CD4-positive, alpha-beta T cell treated with Interleukin-4 for 4 hours (primary cell): ENCODE data around the gene NEK7.

ENCODE experiments used
- DNase-seq: peaks from one replicate; pipeline ENCODE4 v3.0.0-alpha.2; 2020

The NEK7 gene

GRCh38 chr1:198363625-198364151, 206.9 kb downstream of the NEK7 start:
- no peak for DNase-seq

DNA sequence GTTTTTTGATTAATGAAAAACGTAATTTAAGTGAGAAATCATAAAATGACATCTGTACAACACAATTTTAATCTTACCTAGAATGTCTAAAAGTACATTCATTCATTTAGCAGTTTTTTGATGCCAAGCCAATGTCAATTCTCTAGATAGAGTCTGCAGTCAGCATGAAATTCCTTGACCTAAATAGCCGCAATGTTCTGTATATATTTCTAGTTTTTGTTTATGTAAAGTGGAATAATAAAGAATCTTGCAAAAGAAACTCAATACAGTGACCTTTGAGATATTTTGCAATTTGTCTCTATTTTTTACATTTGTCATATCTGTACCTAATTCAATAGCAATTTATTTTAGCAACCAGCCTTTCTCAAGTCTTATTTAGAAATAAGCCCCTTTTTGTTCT, 207.7 kb downstream of the NEK7 start:
- no peak for DNase-seq

- DNase-seq = no peak
Observed at GRCh38 chr1:198367296-198367695, 210.5 kb downstream of the NEK7 start.

DNA sequence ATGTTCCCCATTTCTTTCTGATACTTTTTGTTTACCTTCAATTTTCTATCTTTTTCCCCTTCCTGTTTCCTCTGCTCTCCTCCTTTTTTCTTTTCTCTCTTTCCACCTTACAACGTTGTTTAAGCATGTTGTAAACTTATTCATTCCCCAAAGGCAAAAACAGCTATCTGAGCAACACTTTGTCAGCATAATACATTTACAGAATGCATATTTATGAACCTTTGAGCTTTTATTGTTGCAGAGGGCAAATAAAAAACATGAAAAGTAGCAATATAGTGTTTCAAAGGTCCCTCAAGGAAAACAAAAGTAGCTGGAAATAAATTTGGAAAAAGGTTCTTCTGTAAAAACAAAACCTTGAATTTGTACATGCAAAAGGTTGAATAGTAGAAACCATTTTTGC, 214.2 kb downstream of the NEK7 start:
- no peak for DNase-seq
